ENCODE results near the gene SLC25A43. TPM values are rescaled to one million over a fixed set of nuclear protein-coding genes. Genes with fewer than 3 reads are reported as not detected.

The SLC25A43 gene
- total and polyA plus RNA-seq, 9 of the 15 experiments (the other 6 are each of a cell fraction or from before 2014, with no cell fraction given): 1.3 to 8.4 (median 4.0) TPM

DNA sequence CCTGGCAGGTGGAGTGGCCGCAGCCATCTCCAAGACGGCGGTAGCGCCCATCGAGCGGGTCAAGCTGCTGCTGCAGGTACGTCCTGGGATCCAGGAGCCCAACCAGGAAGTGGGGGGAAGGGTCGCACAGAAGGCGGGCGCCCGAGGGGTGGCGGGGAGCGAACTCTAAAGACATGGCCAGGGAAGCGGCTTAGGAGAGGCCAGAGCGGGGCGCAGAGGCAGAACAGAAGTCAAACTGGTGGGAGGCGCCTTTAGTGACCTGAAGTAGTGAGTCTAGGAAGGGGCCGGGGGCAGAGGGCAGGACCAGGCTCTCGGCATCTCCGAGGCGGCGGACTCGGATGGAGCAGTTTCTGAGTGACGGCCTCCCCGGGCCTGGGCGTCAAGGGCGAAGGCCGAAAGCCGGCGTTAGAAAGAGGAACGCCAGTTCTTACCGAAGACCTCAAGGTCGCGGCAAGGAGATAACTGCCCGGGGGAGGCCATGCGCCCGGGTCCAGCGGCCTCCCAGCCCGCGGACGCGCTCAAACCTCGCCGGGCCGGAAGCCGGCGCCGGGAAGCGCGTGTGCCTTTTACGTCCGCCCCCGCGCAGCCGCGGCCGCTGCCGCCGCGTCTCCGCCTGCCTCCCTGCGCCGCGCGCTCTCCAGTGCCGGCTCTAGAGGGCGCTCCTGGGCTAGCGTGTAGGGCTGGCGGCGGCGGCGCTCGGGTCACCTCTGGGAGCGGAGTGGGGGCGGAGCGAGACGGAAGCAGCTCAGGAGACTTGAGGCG, 69.6 kb downstream of the SLC25A43 start (continued):
- peak; percentile 69 for TF ChIP-seq ZBTB12 (CRISPR knock-in tag; IDR thresholded peaks at IDR 0.05)
- TF ChIP-seq FOXK1 (CRISPR knock-in tag; IDR thresholded peaks at IDR 0.05; ENCODE audit: borderline replicate concordance): peak; percentile 91; the same call in 1 of the 2 replicates
- 0 out of 2 replicates have a peak, but pooled peaks have one; percentile 14 for TF ChIP-seq ZNF431 (CRISPR knock-in tag; IDR thresholded peaks at IDR 0.05)
- 0 out of 2 replicates have a peak, but pooled peaks have one; percentile 31 for TF ChIP-seq FOXJ2 (tag; IDR thresholded peaks at IDR 0.05)
- no peak for TF ChIP-seq YBX1 (IDR thresholded peaks at IDR 0.05)
- TF ChIP-seq ZNF347 (CRISPR knock-in tag; IDR thresholded peaks at IDR 0.05; ENCODE audit: low read depth): no peak
- TF ChIP-seq, protein P1, sequence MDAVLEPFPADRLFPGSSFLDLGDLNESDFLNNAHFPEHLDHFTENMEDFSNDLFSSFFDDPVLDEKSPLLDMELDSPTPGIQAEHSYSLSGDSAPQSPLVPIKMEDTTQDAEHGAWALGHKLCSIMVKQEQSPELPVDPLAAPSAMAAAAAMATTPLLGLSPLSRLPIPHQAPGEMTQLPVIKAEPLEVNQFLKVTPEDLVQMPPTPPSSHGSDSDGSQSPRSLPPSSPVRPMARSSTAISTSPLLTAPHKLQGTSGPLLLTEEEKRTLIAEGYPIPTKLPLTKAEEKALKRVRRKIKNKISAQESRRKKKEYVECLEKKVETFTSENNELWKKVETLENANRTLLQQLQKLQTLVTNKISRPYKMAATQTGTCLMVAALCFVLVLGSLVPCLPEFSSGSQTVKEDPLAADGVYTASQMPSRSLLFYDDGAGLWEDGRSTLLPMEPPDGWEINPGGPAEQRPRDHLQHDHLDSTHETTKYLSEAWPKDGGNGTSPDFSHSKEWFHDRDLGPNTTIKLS (IDR thresholded peaks at IDR 0.05; ENCODE audit: borderline replicate concordance, low read depth): 0 out of 2 replicates have a peak, but pooled peaks have one; percentile 21
- 0 out of 2 replicates have a peak, but pooled peaks have one; percentile 6 for TF ChIP-seq JUN (IDR thresholded peaks at IDR 0.05; ENCODE audit: borderline replicate concordance, low read depth, low read length)
- TF ChIP-seq JUN (CRISPR knock-in tag; IDR thresholded peaks at IDR 0.05; ENCODE audit: borderline replicate concordance): 0 out of 2 replicates have a peak, but pooled peaks have one; percentile 57
- TF ChIP-seq RBM25 (IDR thresholded peaks at IDR 0.05; ENCODE audit: low read depth, low read length, severe bottlenecking): peak; percentile 45
- TF ChIP-seq YY1 (IDR thresholded peaks at IDR 0.05; ENCODE audit: borderline replicate concordance in 1 of 3, control insufficient read depth in 1 of 3, extremely low read depth in 1 of 3, insufficient read depth in 3 of 3, insufficient read length in 1 of 3, insufficient replicate concordance in 2 of 3, low read depth in 1 of 3, low read length in 2 of 3): peak in 2 of 3 experiments; percentile 66 to 67
- TF ChIP-seq BCL6 (CRISPR knock-in tag; IDR thresholded peaks at IDR 0.05): no peak
- TF ChIP-seq E2F3 (CRISPR knock-in tag; IDR thresholded peaks at IDR 0.05): 0 out of 2 replicates have a peak, but pooled peaks have one; percentile 27
- TF ChIP-seq REST (IDR thresholded peaks at IDR 0.05; ENCODE audit: borderline replicate concordance): peak; percentile 65; the same call in 1 of the 2 replicates
- peak; percentile 63; the same call in 1 of the 2 replicates for TF ChIP-seq REST (CRISPR knock-in tag; IDR thresholded peaks at IDR 0.05; ENCODE audit: low read depth)
